DMS114 treated with DMSO at 0.1 percent for 48 hours (cell line): ENCODE measurements around the gene ABHD1.
"Not testable (repeated sequence)": the region's sequence is repeated elsewhere in the genome, so short reads cannot be mapped to it uniquely, and the experiment has no call there.

Experiments used
- DNase-seq: peaks from one replicate; lab custom pipeline; 2025; ENCODE audit not compliant: unreplicated experiment; lab: John Stamatoyannopoulos, UW

The ABHD1 gene

GRCh38 chr2:27109083-27109482 lies 14.5 kb upstream of the ABHD1 start:
- no peak for DNase-seq

GRCh38 chr2:27110603-27111352 lies 12.8 kb upstream of the ABHD1 start:
- not testable (repeated sequence) for DNase-seq

- not testable (repeated sequence) for DNase-seq
Measured at GRCh38 chr2:27111392-27112078, 12.1 kb upstream of the ABHD1 start.

GRCh38 chr2:27115519-27115918 lies 8.1 kb upstream of the ABHD1 start:
- no peak for DNase-seq

- DNase-seq = no peak
Measured at GRCh38 chr2:27117995-27118524, 5.6 kb upstream of the ABHD1 start.

- no peak for DNase-seq
Measured at GRCh38 chr2:27118525-27119329, 4.9 kb upstream of the ABHD1 start, which contains the start of gene CGREF1. TSS of gene CGREF1 (minus strand) at chr2:27119128. CDS start at chr2:27104366, 14,762 bp downstream.

GRCh38 chr2:27119330-27119670 lies 4.3 kb upstream of the ABHD1 start:
- DNase-seq = not testable (repeated sequence)

GRCh38 chr2:27121906-27122305 lies 1.7 kb upstream of the ABHD1 start:
- no peak for DNase-seq

- DNase-seq = no peak
Measured at GRCh38 chr2:27122791-27123190, 824 bp upstream of the ABHD1 start.

GRCh38 chr2:27125104-27125503 lies 1.5 kb downstream of the ABHD1 start:
- DNase-seq = no peak

- DNase-seq = no peak
Measured at GRCh38 chr2:27126252-27126710, 2.7 kb downstream of the ABHD1 start.

GRCh38 chr2:27127883-27128667 lies 4.5 kb downstream of the ABHD1 start:
- no peak for DNase-seq

GRCh38 chr2:27128668-27129571 lies 5.3 kb downstream of the ABHD1 start:
- DNase-seq = no peak

GRCh38 chr2:27130396-27130795 lies 6.8 kb downstream of the ABHD1 start:
- no peak for DNase-seq

GRCh38 chr2:27131429-27131828 lies 7.8 kb downstream of the ABHD1 start:
- no peak for DNase-seq

GRCh38 chr2:27133195-27133875 lies 9.7 kb downstream of the ABHD1 start:
- DNase-seq = no peak

GRCh38 chr2:27133905-27134780 lies 10.5 kb downstream of the ABHD1 start, which contains the start of gene PREB:
TSS of gene PREB (minus strand) at chr2:27134636. CDS start at chr2:27134421, 215 bp downstream.
- DNase-seq = peak; percentile 83
